ENCODE data around the gene APBB2. TPM values are rescaled to one million over a fixed set of nuclear protein-coding genes. Genes with fewer than 3 reads are reported as not detected.
"Not testable (repeated sequence)": the region's sequence is repeated elsewhere in the genome, so short reads cannot be mapped to it uniquely, and the experiment has no call there.

Gene APBB2
- total RNA-seq, 4 donors from 2014 or later = 66.3 to 133 (median 90.2) TPM

DNA sequence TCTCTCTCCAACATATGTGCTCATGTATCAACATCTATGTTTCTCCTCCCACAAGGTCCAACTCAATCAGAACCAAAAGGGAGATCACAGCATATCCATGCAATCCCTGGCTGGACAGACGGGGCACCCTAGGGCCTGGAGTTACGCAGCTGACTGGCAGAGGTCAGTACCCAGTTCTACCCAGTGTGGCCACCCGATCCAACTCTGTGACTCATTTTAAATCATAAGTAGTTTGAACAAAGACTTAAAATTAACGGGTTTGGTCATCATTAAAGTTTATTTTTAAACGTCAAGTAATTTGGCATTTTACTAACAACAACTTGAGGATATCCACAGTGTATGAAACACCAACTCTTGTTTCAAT lies 59.5 kb downstream of the APBB2 start:
- H3K36me3 ChIP-seq = no peaks in the 10 kb centered on the region
- H3K27ac ChIP-seq = no peak overlapping the region
- H3K9me3 ChIP-seq = no peaks in the 10 kb centered on the region
- H3K27me3 ChIP-seq = no peaks in the 10 kb centered on the region
- H3K4me3 ChIP-seq = no peak overlapping the region
- H3K4me1 ChIP-seq = peaks cover 0 to 60% (median 0%) of the 10 kb centered on the region in 3 donors
- no peak for ATAC-seq
- WGBS, 2 donors (ENCODE audit: low coverage in 1 of 2) = 65 to 93% methylated on average over 2 to 3 of the region's 5 CpGs
- no peak for TF ChIP-seq CTCF (IDR thresholded peaks at IDR 0.05)
- no peak for TF ChIP-seq POLR2AphosphoS5 (IDR thresholded peaks at IDR 0.05)
- TF ChIP-seq EP300 (IDR thresholded peaks at IDR 0.05) = no peak
- no peak for TF ChIP-seq POLR2A (IDR thresholded peaks at IDR 0.05)

DNA sequence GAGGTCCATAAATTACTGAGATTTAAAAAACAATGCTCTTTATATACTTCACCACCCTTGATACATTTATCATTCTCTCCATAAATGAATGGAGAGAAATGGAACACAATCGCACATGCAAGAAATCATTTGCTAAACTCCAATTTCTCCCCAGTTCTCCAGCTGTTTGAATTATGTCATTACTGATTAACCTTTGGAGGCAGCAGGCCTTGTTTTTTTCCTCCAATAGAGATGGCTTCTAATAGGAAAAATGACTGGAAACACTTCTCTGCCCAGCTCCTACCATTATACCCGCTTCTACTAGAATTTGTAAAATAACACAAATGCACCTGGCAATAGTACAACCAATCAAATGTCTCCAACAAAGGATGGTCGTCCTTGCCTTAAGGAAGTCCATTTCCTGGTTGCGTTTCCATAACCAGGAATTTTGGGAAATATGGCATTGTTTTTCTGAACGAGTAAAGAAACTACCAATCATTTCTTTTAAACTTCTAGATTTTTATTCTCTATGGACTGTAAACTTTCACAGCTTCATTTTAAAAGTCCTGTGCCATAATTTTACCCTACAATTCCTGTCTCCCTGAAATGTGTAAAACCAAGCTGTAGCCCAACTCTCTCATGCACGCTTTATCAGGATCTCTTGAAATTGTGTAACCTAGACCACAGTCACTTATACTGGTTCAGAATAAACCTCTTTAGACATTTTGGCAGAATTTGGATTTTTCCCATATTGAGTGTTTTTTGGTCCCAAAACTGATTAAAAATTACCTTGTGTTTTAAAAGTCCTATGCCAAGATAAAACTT lies 60.1 kb downstream of the APBB2 start:
- no peaks in the 10 kb centered on the region for H3K9me3 ChIP-seq
- WGBS, 2 donors (ENCODE audit: low coverage in 1 of 2) = 72 to 86% methylated on average over 6 of the region's 6 CpGs
- H3K27me3 ChIP-seq = no peaks in the 10 kb centered on the region
- no peaks in the 10 kb centered on the region for H3K36me3 ChIP-seq
- ATAC-seq = no peak
- TF ChIP-seq POLR2A (IDR thresholded peaks at IDR 0.05) = no peak
- no peak for TF ChIP-seq EP300 (IDR thresholded peaks at IDR 0.05)
- no peak for TF ChIP-seq POLR2AphosphoS5 (IDR thresholded peaks at IDR 0.05)
- H3K4me3 ChIP-seq = no peak overlapping the region
- no peak overlapping the region for H3K27ac ChIP-seq
- peaks cover 0 to 61% (median 0%) of the 10 kb centered on the region in 3 donors for H3K4me1 ChIP-seq

DNA sequence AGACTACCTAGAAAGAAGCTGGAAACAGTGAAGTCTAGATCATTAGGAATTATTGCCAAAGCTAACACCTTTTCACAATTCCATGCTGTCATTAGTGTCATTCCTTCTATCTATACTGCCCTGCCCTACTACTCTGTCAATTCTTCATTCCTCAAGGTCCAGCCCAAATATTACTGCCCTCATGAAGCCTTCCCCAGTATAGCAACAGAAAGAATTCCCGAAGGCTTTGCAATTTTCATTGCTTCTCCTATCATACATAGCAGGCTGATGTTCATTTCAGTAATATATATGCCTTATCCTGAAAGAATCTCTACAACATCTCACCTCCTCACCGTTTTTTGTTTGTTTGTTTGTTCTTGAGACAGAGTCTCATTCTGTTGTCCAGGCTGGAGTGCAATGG lies 63.9 kb downstream of the APBB2 start:
- no peak for ATAC-seq
- 88 to 91% methylated on average over 2 of the region's 2 CpGs for WGBS, 2 donors (ENCODE audit: low coverage in 1 of 2)
- no peaks in the 10 kb centered on the region for H3K9me3 ChIP-seq
- H3K4me3 ChIP-seq = no peak overlapping the region
- H3K27me3 ChIP-seq = no peaks in the 10 kb centered on the region
- TF ChIP-seq EP300 (IDR thresholded peaks at IDR 0.05) (no peak), POLR2A (IDR thresholded peaks at IDR 0.05) (no peak), CTCF (IDR thresholded peaks at IDR 0.05) (no peak), POLR2AphosphoS5 (IDR thresholded peaks at IDR 0.05) (no peak)
- H3K27ac ChIP-seq = no peak overlapping the region
- H3K36me3 ChIP-seq = no peaks in the 10 kb centered on the region
- peaks cover 7 to 64% (median 8%) of the 10 kb centered on the region in 3 donors for H3K4me1 ChIP-seq

GRCh38 chr4:41149568-41149967 lies 64.8 kb downstream of the APBB2 start:
- WGBS, 2 donors (ENCODE audit: low coverage in 1 of 2) = 72 to 90% methylated on average over 4 of the region's 4 CpGs
- ATAC-seq, H3K9me3 ChIP-seq, H3K36me3 ChIP-seq, H3K27me3 ChIP-seq, H3K4me3 ChIP-seq, H3K27ac ChIP-seq: not testable (repeated sequence)
- H3K4me1 ChIP-seq = peaks cover 12 to 64% (median 16%) of the 10 kb centered on the region in 3 donors

DNA sequence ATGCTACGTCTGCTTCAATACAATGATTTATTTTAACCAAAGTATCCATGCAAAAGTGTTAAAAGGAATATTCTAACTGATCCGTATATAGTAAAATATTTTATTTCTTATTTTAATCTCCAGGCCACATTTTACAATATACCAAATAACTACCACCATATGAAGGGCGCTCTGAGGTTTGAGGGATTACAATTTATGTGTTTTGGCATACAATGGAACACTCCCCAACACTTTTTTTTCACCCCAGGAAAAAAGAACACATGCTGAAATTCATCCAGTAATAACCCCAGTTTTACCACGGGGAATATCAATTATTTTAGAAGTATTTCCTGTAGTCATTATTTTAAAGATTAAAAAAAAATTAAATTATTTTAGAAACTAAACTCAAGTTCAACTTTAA lies 65.4 kb downstream of the APBB2 start:
- Histone ChIP-seq H3K36me3 (no peaks in the 10 kb centered on the region), H3K4me3 (no peak overlapping the region), H3K4me1 (peaks cover 18 to 64% (median 23%) of the 10 kb centered on the region in 3 donors), H3K27ac (no peak overlapping the region), H3K27me3 (no peaks in the 10 kb centered on the region), H3K9me3 (no peaks in the 10 kb centered on the region)
- no peak for ATAC-seq
- TF ChIP-seq POLR2AphosphoS5 (IDR thresholded peaks at IDR 0.05) (no peak), POLR2A (IDR thresholded peaks at IDR 0.05) (no peak), CTCF (IDR thresholded peaks at IDR 0.05) (no peak), EP300 (IDR thresholded peaks at IDR 0.05) (no peak)
- WGBS, 2 donors (ENCODE audit: low coverage in 1 of 2) = 77 to 80% methylated on average over 4 of the region's 4 CpGs

- H3K27me3 ChIP-seq = no peaks in the 10 kb centered on the region
- H3K4me1 ChIP-seq = peaks cover 21 to 64% (median 26%) of the 10 kb centered on the region in 3 donors
- H3K9me3 ChIP-seq = no peaks in the 10 kb centered on the region
- no peaks in the 10 kb centered on the region for H3K36me3 ChIP-seq
- no peak overlapping the region for H3K4me3 ChIP-seq
- ATAC-seq = no peak
- TF ChIP-seq POLR2AphosphoS5 (IDR thresholded peaks at IDR 0.05) = no peak
- no peak for TF ChIP-seq EP300 (IDR thresholded peaks at IDR 0.05)
- no peak for TF ChIP-seq POLR2A (IDR thresholded peaks at IDR 0.05)
- TF ChIP-seq CTCF (IDR thresholded peaks at IDR 0.05) = no peak
- 90 to 92% methylated on average over 2 to 4 of the region's 4 CpGs for WGBS, 2 donors (ENCODE audit: low coverage in 1 of 2)
- H3K27ac ChIP-seq = no peak overlapping the region
Observed at GRCh38 chr4:41148292-41148691, 66.0 kb downstream of the APBB2 start.

GRCh38 chr4:41147570-41147969 lies 66.8 kb downstream of the APBB2 start:
- H3K27me3 ChIP-seq, H3K4me3 ChIP-seq, ATAC-seq, H3K36me3 ChIP-seq, H3K9me3 ChIP-seq: not testable (repeated sequence)
- Histone ChIP-seq H3K4me1 (peaks cover 26 to 69% (median 28%) of the 10 kb centered on the region in 3 donors), H3K27ac (peak overlapping the region in 3 of 4 donors; percentile 47 to 85 (median 47))
- no CpG with 5 or more reads among the region's 3 CpGs for WGBS, 2 donors (ENCODE audit: low coverage in 1 of 2)

Measured in gastroesophageal sphincter (tissue), 4 donors.